PC-9 (cell line): ENCODE results near the gene GSC2. TPM values are rescaled to one million over a fixed set of nuclear protein-coding genes. Genes with fewer than 3 reads are reported as not detected.

Experiments
- BruUV-seq: library from RNA; stranded (reverse); fragments of 400-500 nt; replicated peaks from 2 replicates; lab custom pipeline; 2021; lab: Mats Ljungman, UMichigan
- CTCF ChIA-PET: fragments of 300-600 bp; sonication (Branson Sonifier 250); formaldehyde crosslinking; loops from one replicate; lab custom pipeline; 2022; ENCODE audit warnings: antibody characterized with exemption; lab: Charles Lee
- POLR2A ChIA-PET: fragments of 300-600 bp; sonication (Branson Sonifier 250); formaldehyde crosslinking; loops from one replicate; lab custom pipeline; 2022; ENCODE audit warnings: antibody characterized with exemption; ENCODE audit not compliant: unreplicated experiment; lab: Charles Lee
- DNase-seq, 2 experiments: peaks; one replicate each; pipeline versions ENCODE4 v3.0.0 to v3.0.0-alpha.2; 2015 to 2022; ENCODE audit warnings: mixed read lengths in 1 of 2
- H2AFZ ChIP-seq: fragments of 200-600 bp; sonication (generic); 2 replicates; pipeline ENCODE4 v1.8.1; 2017; ENCODE audit warnings: antibody characterized with exemption
- H3F3A ChIP-seq: fragments of 200-600 bp; sonication (generic); 2 replicates; pipeline ENCODE4 v1.8.1; 2017; ENCODE audit warnings: antibody characterized with exemption, mild to moderate bottlenecking, low read depth; ENCODE audit not compliant: insufficient read depth
- H3K27ac ChIP-seq: fragments of 200-600 bp; sonication (generic); 2 replicates; pipeline ENCODE4 v1.6.1; 2016; ENCODE audit warnings: mixed run types
- H3K27me3 ChIP-seq: fragments of 200-600 bp; sonication (generic); 2 replicates; pipeline ENCODE4 v1.6.1; 2016; ENCODE audit warnings: low read depth, mixed run types; ENCODE audit not compliant: insufficient read depth
- H3K36me3 ChIP-seq: fragments of 200-600 bp; sonication (generic); 2 replicates; pipeline ENCODE4 v1.6.1; 2016; ENCODE audit warnings: low read depth, mixed run types
- H3K4me1 ChIP-seq: fragments of 200-600 bp; sonication (generic); replicated peaks from 2 replicates; pipeline ENCODE4 v1.6.1; 2016; ENCODE audit warnings: mixed run types; ENCODE audit not compliant: insufficient read depth
- H3K4me2 ChIP-seq: fragments of 200-600 bp; sonication (generic); 2 replicates; pipeline ENCODE4 v1.6.1; 2017; ENCODE audit warnings: mixed run types
- H3K4me3 ChIP-seq: fragments of 200-600 bp; sonication (generic); 2 replicates; pipeline ENCODE4 v1.6.1; 2016; ENCODE audit warnings: mixed run types
- H3K79me2 ChIP-seq: fragments of 200-600 bp; sonication (generic); 2 replicates; pipeline ENCODE4 v1.6.1; 2017; ENCODE audit warnings: low read depth, mixed run types
- H3K9me2 ChIP-seq: fragments of 200-600 bp; sonication (generic); 2 replicates; pipeline ENCODE4 v1.8.1; 2017; ENCODE audit warnings: mild to moderate bottlenecking; ENCODE audit not compliant: insufficient read depth
- H3K9me3 ChIP-seq: fragments of 200-600 bp; sonication (generic); 2 replicates; pipeline ENCODE4 v1.8.1; 2016; ENCODE audit warnings: low read depth; ENCODE audit not compliant: insufficient read depth
- H4K20me1 ChIP-seq: fragments of 200-600 bp; sonication (generic); 2 replicates; pipeline ENCODE4 v1.8.1; 2017; ENCODE audit not compliant: insufficient read depth
- CTCF ChIP-seq: fragments of 200-600 bp; sonication (generic); conservative IDR thresholded peaks from 2 replicates; pipeline ENCODE4 v1.6.1; 2017; ENCODE audit warnings: mixed run types, antibody characterized with exemption, mild to moderate bottlenecking, moderate library complexity
- EZH2 ChIP-seq: fragments of 200-600 bp; sonication (generic); IDR thresholded peaks from 2 replicates; pipeline ENCODE4 v1.8.0; 2017; ENCODE audit warnings: antibody characterized with exemption, low read depth
- intact Hi-C: fragments of 100-400 bp; cut with micrococcal nuclease; formaldehyde crosslinking; loops from one replicate; pipeline ENCODE4 v1.10.0; 2022; ENCODE audit not compliant: unreplicated experiment
- total RNA-seq: library from RNA; stranded (reverse); gene quantifications from 2 replicates; pipeline ENCODE4 v1.2.3, GENCODE V29; 2021

GSC2 gene
- total RNA-seq, 1 experiment from 2014 or later: not detected

- intact Hi-C loops: no loop called here
- ChIA-PET POLR2A (no interaction called here), CTCF (interaction anchor here (0.6 kb wide), 1 partner anchor 178 kb away, joined by 4 read pairs; no protein-coding TSS in a partner anchor)
- no peaks in the 10 kb centered on the region for H4K20me1 ChIP-seq
- H3K27ac ChIP-seq: no peak overlapping the region
- no TSS peak for BruUV-seq
- no peaks in the 10 kb centered on the region for H3K9me3 ChIP-seq
- H3K4me3 ChIP-seq: no peak overlapping the region
- H3K79me2 ChIP-seq: no peaks in the 10 kb centered on the region
- no peaks in the 10 kb centered on the region for H3K36me3 ChIP-seq
- no peaks in the 10 kb centered on the region for H3K9me2 ChIP-seq
- TF ChIP-seq CTCF (no peak), EZH2 (no peak)
- no peak overlapping the region for H3K4me2 ChIP-seq
- H3F3A ChIP-seq: no peaks in the 10 kb centered on the region
- DNase-seq: no peak
- no peaks in the 10 kb centered on the region for H3K27me3 ChIP-seq
- no peaks in the 10 kb centered on the region for H3K4me1 ChIP-seq
- no peak overlapping the region for H2AFZ ChIP-seq
Observed at GRCh38 chr22:19193879-19194278, 43.8 kb upstream of the GSC2 start.

GRCh38 chr22:19187716-19188563, 37.8 kb upstream of the GSC2 start:
- Histone ChIP-seq H3K79me2 (no peaks in the 10 kb centered on the region), H3K9me3 (no peaks in the 10 kb centered on the region), H2AFZ (no peak overlapping the region), H3K9me2 (no peaks in the 10 kb centered on the region), H3K27ac (no peak overlapping the region), H3K4me2 (no peak overlapping the region), H3K27me3 (no peaks in the 10 kb centered on the region), H3K36me3 (no peaks in the 10 kb centered on the region), H3K4me3 (no peak overlapping the region), H3F3A (peaks cover 10% of the 10 kb centered on the region), H4K20me1 (no peaks in the 10 kb centered on the region), H3K4me1 (peaks cover 24% of the 10 kb centered on the region)
- ChIA-PET POLR2A (interaction anchor here (0.5 kb wide), 1 partner anchor 282 kb away, joined by 15 read pairs; the partner anchor contains the start of gene DGCR6), CTCF (no interaction called here)
- DNase-seq: peak in 1 of 2 experiments; percentile 51
- TF ChIP-seq EZH2: no peak
- TF ChIP-seq CTCF: no peak
- intact Hi-C loops: no loop called here
- BruUV-seq: no TSS peak

GRCh38 chr22:19184276-19184997, 34.3 kb upstream of the GSC2 start:
- H3K4me2 ChIP-seq: peak overlapping the region; percentile 48
- ChIA-PET POLR2A (no interaction called here), CTCF (interaction anchor here (0.7 kb wide), 1 partner anchor 116 kb away, joined by 4 read pairs; no protein-coding TSS in a partner anchor)
- H3K79me2 ChIP-seq: no peaks in the 10 kb centered on the region
- H3K9me3 ChIP-seq: no peaks in the 10 kb centered on the region
- no peaks in the 10 kb centered on the region for H3K27me3 ChIP-seq
- no peaks in the 10 kb centered on the region for H3K9me2 ChIP-seq
- no peak for DNase-seq
- peaks cover 10% of the 10 kb centered on the region for H3F3A ChIP-seq
- no peak overlapping the region for H2AFZ ChIP-seq
- H4K20me1 ChIP-seq: no peaks in the 10 kb centered on the region
- no peak for TF ChIP-seq EZH2
- TF ChIP-seq CTCF: no peak
- intact Hi-C loops: no loop called here
- H3K27ac ChIP-seq: no peak overlapping the region
- H3K36me3 ChIP-seq: no peaks in the 10 kb centered on the region
- no peak overlapping the region for H3K4me3 ChIP-seq
- BruUV-seq: no TSS peak
- peaks cover 27% of the 10 kb centered on the region for H3K4me1 ChIP-seq
